ENCODE results near the gene TRPM2.
"Not testable (repeated sequence)": the region's sequence is repeated elsewhere in the genome, so short reads cannot be mapped to it uniquely, and the experiment has no call there.

The TRPM2 gene

DNA sequence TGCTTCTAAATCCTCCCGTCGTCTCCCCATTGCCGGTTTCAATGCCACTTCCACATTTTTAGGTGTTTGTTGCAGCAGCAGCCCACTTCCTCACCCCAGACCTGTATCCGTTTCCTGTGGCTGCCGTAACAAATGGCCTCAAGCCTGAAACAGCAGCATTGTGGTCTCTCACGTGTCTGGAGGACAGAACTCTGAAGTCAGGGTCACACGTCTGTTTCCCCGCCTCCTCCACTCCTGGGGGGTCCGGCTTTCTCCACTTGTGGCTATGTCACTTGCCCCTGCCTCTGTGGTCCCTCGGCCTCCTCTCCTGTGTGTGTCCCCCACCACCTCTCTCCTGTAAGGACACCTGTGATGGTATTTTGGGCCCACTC is 21.8 kb downstream of the TRPM2 start:
- DNase-seq (ENCODE audit: low read depth, low spot score) = no peak

DNA sequence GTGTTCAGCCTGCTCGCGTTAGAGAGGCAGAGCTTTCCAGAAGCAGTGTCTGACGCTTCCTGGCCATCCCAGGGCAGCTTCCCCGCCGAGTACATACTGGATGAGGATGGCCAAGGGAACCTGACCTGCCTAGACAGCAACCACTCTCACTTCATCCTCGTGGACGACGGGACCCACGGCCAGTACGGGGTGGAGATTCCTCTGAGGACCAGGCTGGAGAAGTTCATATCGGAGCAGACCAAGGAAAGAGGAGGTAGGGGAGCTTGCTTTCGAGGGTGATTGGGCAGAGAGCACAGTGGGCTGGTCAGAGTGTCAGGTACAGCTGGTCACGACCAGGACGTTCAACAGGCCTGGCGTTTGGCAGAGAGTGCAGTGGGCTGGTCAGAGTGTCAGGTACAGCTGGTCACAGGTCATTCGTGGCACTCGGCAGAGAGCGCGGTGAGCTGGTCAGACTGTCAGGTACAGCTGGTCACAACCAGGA is 22.4 kb downstream of the TRPM2 start:
- DNase-seq (ENCODE audit: low read depth, low spot score) = no peak

DNA sequence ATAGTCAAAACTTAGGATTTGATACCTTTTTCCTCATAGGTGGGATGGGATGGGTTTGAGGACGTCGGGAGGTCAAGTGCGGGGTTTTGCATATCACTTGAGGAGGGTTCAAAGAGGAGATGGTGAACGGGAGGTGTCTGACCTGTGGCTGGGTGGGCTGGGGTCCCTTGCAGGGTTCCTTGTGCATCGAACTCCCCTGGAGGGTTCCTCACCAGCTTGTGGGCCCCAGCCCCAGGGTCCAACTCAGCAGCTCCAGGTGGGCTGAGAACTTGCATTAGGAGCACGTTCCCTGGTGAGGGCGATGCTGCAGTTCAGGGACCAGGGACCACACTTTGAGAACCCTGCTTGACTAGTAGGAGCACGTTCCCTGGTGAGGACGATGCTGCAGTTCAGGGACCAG is 23.2 kb downstream of the TRPM2 start:
- DNase-seq (ENCODE audit: low read depth, low spot score) = no peak

DNA sequence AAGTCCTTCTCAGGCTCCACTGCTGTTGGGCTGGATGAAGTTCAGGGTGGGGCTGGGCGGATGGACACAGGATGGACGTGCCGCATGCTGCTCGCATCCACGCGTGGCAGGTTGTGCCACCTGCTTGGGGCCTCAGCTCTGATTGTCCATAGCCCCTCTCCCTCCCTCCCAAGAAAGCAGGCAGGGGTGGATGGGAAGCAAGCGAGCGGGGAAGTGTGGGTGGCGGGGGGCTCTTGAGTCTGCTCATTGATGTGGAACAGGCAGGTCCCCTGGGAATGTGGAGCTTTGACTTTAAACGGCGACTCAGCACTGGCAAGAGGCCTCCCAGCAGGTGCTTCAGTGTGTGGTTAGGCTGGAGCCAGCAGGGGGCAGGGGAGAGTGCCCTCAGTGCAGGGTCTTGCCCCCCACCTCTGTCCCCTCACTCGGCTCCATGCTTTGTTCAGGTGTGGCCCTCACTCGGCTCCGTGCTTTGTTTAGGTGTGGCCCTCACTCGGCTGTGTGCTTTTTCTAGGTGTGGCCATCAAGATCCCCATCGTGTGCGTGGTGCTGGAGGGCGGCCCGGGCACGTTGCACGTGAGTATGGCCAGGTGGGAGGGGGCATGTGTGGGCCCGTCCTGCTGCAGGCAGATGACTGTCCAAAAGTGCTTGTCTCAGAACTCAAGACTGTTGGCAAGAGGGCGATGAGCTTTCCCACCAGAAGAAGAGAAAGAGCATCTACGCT is 23.9 kb downstream of the TRPM2 start:
- no peak for DNase-seq (ENCODE audit: low read depth, low spot score)

DNA sequence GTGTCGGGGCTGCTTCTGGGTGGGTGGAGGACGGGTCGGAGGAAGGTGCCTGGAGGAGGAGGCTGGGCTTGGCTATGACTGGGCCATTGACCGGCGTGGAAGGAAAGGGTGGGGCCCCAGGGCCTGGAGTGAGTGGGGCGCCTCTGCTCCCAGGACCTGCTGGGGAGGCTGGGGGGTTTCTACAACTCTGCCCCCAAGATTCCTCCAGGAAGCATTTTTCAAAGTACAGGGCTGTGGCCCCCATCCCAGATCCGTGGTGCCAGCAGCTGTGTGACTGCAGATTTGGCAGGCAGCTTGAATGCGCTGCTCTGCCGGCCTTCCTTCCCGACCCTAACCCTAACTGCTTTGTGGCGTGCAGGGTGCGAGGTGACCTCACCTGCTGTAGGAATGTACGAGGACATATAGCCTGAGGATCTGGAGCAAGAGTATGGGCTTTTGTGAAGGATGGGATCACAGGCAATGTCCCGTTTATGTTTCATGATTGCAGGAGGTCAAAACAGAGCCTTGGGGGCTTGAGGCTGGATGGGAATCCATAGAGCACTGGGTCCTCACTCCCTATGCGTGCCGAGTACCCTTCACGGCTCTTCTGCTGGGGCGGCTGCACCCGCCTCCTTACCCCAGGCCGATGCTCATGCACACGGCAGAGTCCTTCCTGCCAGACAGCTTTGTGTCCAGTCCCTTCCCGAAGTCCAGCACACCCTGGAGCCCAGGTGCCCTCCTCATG is 24.7 kb downstream of the TRPM2 start:
- no peak for DNase-seq (ENCODE audit: low read depth, low spot score)

DNA sequence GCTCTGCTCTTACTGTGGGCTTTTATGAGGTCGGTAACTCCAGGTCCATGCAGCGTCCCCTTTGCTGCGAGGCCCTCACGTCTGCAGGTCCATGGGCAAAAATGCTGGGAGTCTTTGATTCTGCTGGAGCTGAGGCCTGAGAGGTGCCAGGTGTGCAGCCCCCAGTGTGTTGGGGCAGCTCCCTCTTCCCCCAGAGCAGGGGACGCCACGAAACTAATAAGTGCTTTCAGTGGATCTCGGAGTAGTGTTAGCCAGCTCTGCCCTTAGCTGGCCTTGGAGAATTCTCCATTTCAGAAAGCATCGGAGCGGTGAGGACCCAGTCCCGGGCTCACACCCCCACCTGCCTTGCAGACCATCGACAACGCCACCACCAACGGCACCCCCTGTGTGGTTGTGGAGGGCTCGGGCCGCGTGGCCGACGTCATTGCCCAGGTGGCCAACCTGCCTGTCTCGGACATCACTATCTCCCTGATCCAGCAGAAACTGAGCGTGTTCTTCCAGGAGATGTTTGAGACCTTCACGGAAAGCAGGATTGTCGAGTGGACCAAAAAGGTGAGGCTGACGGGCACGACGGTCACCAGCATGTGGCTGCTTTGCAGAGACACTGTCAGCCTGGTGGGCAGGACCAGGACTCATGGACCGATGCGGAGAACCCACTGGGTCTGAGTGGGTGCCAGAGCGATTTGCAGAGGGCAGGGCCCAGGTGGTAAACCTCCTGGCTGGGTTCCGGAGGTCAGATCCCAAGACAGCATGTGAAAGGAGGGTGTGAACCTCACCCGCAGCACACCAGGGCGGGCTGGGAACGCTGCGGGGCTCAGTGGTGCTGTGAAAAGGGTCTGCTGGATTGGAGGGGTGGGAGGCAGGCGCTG is 25.5 kb downstream of the TRPM2 start:
- no peak for DNase-seq (ENCODE audit: low read depth, low spot score)

DNA sequence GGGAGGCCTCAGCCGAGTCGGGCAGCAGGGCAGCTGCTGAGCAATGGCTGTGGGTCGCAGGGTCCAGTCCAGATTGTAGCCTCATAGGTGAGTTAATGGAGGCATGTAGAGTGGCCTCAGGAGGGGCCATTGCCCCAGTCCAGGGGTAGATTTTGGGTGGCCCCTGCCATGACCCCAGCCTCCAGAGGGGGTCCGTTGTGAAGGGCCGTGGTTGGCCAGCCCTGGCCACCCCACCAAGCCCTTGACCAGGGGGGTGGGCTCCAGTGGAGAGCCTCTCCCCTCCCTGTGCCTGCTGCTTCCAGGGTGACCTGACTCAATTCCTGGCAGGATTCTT is 26.1 kb downstream of the TRPM2 start:
- DNase-seq (ENCODE audit: low read depth, low spot score) = no peak

DNA sequence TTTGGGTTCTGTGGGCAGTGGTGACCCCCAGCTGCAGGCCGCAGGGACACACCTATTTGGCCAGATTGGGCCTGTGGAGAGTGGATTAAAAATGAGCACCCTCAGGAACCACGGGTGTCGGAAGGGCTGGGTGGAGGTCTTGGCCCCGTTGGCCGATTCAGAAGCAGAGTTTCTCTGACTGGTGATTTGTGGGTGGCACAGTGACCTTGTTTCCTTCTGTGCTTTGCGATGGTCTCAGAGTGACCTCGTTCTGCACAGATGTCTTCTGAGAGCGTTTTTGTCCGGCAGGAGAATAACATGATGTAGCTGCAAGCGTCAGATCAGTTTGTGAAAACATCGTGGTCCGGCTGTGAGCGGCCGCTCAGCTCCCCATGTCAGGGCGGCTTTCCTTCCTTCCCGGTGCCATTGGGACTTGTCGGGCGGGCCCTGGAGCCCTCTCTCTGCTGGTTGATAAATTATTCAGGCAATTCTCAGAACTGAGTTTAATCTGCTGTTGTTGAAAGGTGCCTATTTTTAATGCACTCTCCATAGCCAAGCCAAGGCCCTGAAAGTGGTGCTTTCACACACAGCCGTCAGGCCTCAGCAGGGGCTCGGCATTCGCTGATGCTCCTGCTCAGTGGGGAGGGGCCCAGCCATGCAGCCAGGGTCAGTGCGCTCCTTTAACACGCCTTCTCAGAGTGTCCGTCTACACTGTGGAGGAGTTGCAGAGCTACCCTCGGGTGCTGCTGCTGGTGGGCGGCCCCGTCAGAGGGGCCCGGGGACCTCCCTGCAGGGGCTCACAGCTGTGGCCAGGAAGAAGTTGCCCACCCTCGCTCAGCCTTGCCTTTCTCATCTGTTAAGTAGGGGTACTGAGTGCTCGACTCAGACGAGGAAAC is 26.8 kb downstream of the TRPM2 start:
- DNase-seq (ENCODE audit: low read depth, low spot score) = no peak

DNA sequence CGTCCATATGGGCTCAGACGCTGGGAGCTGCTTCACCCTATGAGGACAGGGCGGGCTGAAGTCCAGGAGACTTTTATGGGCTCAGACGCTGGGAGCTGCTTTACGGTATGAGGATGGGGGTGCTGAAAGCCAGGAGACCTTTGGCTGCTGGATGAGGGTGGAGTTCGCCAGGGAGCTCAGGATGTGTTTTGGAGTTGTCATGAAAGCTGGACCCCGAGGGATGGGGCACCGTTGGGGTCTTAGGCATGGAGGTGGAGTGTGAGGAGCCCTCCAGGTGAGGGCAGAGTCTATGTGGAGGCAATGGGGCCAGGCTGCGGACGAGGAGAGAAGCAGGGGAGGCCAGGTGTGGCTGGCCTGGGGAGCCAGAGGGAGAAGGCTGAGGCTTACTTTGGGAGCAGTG is 27.5 kb downstream of the TRPM2 start:
- DNase-seq (ENCODE audit: low read depth, low spot score) = no peak

DNA sequence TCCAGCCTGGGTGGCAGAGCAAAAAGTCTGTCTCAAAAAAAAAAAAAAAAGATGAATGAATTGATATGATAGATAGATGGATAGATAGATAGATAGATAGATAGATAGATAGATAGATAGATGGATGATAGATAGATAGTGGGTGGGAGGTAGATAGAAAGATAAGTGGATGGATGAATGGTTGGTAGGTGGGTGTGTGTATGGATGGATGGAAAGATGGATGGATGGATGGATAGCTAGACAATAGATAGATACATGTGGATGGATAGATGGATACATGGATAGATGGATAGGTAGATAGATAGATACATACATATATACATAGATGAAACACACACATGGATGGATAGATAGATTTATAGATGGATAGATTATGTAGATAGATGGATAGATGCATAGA is 28.5 kb downstream of the TRPM2 start:
- DNase-seq (ENCODE audit: low read depth, low spot score) = no peak

DNA sequence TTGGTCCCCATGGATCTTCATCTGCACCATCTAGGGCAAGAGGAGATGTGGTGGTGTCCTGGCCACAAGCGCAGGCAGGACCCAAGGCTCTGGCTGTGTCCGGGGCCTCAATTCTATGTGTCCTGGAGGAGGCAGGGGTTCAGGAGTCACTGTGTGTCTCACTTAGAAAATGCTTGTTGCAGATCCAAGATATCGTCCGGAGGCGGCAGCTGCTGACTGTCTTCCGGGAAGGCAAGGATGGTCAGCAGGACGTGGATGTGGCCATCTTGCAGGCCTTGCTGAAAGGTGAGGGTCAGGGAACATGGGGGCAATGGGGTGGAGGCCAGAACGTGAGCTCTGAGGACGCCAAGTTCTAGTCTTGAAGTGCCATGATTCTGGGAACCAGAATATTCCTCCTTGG is 29.1 kb downstream of the TRPM2 start:
- DNase-seq (ENCODE audit: low read depth, low spot score) = no peak

DNA sequence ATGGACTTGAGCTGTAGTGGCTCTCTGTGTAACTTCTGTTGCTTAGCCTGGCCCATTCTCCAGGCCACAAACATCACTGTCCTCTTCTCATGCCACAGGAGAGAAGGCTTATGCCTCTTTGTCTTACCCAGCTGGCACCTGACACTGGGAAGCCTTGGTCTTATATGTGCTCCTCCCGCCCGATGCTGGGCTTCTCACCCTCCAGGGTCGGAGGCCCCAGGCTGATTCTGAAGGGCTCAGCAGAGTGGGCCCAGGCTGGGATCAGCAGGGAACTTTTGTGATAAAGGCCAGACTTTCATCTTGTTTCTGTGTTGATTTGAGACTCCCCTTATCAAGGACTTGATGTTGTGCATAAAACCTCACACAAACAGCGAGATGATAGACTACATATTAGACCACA is 29.8 kb downstream of the TRPM2 start:
- no peak for DNase-seq (ENCODE audit: low read depth, low spot score)

DNA sequence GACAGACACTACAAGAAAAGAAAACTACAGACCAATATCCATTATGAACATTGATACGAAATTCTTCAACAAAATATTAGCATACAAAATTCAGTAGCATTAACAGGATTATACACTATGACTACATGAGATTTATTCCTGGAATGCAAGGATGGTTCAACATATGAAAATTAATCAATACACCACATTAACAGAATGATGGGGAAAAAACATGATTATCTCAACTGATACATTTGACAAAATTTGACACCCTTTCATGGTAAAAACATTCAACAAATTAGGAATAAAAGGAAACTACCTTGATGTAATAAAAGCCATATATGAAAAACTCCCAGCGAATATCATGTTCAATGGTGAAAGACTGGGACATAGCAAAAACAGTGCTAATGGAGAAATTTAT is 31.5 kb downstream of the TRPM2 start:
- DNase-seq (ENCODE audit: low read depth, low spot score) = no peak

DNA sequence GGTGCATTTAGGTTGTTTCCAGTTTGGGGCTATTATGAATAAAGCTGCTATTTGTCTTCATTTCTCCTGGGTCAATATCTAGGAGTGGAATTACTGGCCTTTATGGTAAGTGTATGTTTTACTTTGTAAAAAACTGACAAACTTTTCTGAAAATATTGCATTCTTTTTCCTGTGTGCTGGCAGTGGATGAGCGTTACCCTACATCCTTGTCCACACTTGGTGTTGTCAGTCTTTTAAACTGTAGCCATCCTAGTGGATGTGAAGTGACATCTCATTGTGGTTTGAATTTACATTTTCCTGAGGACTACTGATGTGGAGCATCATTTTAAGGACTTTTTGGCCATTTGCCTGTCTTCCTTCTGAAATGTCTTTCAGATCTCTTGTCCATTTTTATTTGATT is 35.9 kb downstream of the TRPM2 start:
- DNase-seq (ENCODE audit: low read depth, low spot score) = no peak

DNA sequence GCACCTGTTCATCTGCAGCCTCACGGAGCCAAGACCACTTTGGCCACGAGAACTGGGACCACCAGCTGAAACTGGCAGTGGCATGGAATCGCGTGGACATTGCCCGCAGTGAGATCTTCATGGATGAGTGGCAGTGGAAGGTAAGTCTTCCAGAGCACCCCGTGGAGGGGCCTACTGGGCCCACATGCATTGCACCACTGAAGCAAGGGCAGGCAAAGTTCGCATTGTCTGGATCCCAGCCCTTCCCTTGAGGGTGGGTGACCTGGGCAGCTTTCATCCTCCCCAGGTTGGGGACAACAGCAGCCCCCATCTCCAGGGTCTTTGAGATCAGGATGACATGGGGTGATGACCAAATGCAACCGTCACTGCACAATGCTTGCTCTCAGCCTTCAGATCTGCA is 37.5 kb downstream of the TRPM2 start:
- DNase-seq (ENCODE audit: low read depth, low spot score) = no peak

DNA sequence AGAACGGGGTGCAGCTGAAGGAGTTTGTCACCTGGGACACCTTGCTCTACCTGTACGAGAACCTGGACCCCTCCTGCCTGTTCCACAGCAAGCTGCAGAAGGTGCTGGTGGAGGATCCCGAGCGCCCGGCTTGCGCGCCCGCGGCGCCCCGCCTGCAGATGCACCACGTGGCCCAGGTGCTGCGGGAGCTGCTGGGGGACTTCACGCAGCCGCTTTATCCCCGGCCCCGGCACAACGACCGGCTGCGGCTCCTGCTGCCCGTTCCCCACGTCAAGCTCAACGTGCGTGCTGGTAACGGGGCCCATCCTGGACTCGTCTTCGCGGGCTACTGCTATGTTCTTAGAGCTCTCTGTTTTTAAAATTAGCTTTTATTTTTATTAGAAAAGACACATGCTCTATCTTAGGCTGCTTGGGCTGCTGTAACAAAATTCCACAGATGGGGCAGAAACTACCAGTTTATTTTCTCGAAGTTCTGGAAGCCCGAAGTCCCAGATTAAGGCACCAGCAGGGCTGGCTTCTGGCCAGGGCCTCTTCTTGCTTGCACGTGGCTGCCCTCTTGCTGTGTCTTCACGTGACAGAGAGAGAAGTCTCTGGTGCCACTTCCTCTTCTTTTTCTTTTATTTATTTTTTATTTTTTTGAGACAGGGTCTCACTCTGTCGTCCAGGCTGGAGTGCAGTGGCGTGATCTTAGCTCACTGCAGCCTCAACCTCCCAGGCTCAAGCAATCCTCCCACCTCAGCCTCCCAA is 38.1 kb downstream of the TRPM2 start:
- no peak for DNase-seq (ENCODE audit: low read depth, low spot score)

DNA sequence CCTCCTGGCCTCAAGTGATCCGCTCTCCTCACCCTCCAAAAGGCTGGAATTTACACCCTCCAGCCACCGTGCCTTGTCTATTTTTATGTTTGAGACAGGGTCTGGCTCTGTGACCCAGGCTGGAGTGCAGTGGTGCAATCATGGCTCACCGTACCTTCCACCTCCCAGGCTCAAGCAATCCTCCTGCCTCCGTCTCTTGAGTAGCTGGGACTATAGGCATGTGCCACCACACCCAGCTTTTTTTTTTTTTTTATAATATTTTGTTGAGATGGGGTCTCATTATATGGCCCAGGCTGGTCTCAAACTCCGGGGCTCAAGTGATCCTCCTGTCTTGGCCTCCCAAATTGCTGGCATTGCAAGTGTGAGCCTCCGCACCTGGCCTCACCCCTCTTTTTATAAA is 38.8 kb downstream of the TRPM2 start:
- DNase-seq (ENCODE audit: low read depth, low spot score) = no peak

DNA sequence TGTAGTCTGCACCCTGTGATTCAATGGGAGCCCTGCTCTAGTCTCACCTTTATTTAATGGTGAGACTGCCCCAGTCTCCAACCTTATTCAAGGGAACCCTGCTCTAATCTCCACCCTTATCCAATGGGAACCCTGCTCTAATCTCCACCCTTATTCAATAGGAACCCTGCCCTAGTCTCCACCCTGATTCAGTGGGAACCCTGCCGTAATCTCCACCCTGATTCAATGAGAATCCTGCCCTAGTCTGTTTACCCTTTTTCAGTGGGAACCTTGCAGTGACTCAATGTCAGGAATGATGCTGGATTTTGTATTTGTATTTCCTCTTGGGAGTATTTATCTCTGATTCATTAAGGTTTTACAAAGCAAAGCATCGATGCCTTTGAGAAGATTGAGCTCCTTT is 39.5 kb downstream of the TRPM2 start:
- no peak for DNase-seq (ENCODE audit: low read depth, low spot score)

DNA sequence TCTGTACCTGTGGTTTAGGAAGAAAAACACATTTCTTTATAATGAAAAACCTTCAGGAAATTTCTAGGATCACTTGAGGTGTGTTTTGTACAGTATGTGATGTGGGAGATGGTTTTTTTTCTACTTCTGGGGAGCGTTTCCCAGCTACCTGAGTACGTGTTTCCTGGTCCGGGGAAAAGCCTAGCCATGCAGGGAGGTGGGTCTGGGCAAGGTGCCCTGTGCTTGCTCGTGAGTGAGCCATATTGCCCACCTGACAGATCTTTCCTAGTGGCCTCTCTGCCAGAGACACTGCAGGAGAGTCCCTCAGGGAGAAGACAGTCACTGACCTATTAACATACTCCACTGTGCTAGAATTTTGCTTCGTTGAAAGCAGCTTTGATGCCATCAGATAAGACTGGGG is 41.3 kb downstream of the TRPM2 start:
- DNase-seq (ENCODE audit: low read depth, low spot score) = no peak

DNA sequence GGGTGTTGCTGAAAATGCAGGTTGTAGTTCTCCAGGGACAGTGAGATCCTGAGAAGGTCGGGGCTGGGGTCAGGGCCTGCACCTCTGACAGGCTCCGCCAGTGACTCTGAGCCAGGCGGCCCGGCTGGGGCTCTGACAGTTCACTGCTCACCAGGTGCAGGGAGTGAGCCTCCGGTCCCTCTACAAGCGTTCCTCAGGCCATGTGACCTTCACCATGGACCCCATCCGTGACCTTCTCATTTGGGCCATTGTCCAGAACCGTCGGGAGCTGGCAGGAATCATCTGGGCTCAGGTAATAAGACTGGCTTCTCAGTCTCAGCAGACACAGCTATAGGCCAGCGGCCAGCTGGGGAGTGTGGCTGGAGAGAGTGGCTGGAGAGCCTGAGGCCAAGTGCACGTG is 41.8 kb downstream of the TRPM2 start:
- DNase-seq (ENCODE audit: low read depth, low spot score) = no peak

DNA sequence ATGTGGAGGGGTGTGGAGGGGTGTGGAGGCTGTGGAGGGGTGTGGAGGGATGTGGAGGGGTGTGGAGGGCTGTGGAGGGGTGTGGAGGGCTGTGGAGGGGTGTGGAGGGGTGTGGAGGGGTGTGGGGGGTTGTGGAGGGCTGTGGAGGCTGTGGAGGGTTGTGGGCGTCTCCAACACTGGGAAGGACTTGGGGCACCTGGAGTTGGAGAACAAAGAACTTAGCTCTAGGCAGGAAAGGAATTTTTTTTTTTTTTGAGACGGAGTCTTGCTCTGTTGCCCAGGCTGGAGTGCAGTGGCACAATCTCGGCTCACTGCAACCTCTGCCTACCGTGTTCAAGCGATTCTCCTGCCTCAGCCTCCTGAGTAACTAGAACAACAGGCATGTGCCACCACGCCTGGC is 43.4 kb downstream of the TRPM2 start:
- DNase-seq (ENCODE audit: low read depth, low spot score) = not testable (repeated sequence)
